Measurements from ENCODE around the gene SLC5A2. TPM values are rescaled to one million over a fixed set of nuclear protein-coding genes. Genes with fewer than 3 reads are reported as not detected.

SLC5A2 gene
- total and polyA plus RNA-seq, 2 of the 13 experiments (the other 11 are each of a cell fraction or from before 2014, with no cell fraction given) = 0.24 to 0.97 TPM

GRCh38 chr16:31451681-31452351 is 31.1 kb upstream of the SLC5A2 start (continued):
- no peak for TF ChIP-seq MYPOP (CRISPR knock-in tag; IDR thresholded peaks at IDR 0.05)
- TF ChIP-seq ZSCAN31 (CRISPR knock-in tag; IDR thresholded peaks at IDR 0.05; ENCODE audit: low read depth) = no peak
- no peak for TF ChIP-seq SP1 (IDR thresholded peaks at IDR 0.05)
- no peak for TF ChIP-seq SP1 (CRISPR knock-in tag; IDR thresholded peaks at IDR 0.05)
- 0 out of 2 replicates have a peak, but pooled peaks have one; percentile 18 for TF ChIP-seq ZNF710 (CRISPR knock-in tag; IDR thresholded peaks at IDR 0.05; ENCODE audit: borderline replicate concordance)
- TF ChIP-seq SIN3A (IDR thresholded peaks at IDR 0.05; ENCODE audit: borderline replicate concordance, low read depth, low read length) = no peak
- no peak for TF ChIP-seq ZNF160 (CRISPR knock-in tag; IDR thresholded peaks at IDR 0.05)
- no peak for TF ChIP-seq ZNF501 (CRISPR knock-in tag; IDR thresholded peaks at IDR 0.05)
- peak; percentile 61 for TF ChIP-seq ZMYM4 (CRISPR knock-in tag; IDR thresholded peaks at IDR 0.05)
- TF ChIP-seq KDM3A (CRISPR knock-in tag; IDR thresholded peaks at IDR 0.05; ENCODE audit: low read depth) = no peak
- 0 out of 2 replicates have a peak, but pooled peaks have one; percentile 29 for TF ChIP-seq SP5 (CRISPR knock-in tag; IDR thresholded peaks at IDR 0.05; ENCODE audit: borderline replicate concordance, low read depth)
- TF ChIP-seq MTERF4 (CRISPR knock-in tag; IDR thresholded peaks at IDR 0.05) = 0 out of 2 replicates have a peak, but pooled peaks have one; percentile 58
- TF ChIP-seq JDP2 (CRISPR knock-in tag; IDR thresholded peaks at IDR 0.05; ENCODE audit: borderline replicate concordance) = no peak
- TF ChIP-seq POLR2G (IDR thresholded peaks at IDR 0.05; ENCODE audit: low read depth, low read length) = peak; percentile 56
- peak; percentile 76 for TF ChIP-seq CTCF (CRISPR knock-in tag; IDR thresholded peaks at IDR 0.05)
- no peak for TF ChIP-seq KLF13 (CRISPR knock-in tag; IDR thresholded peaks at IDR 0.05)
- TF ChIP-seq SRSF1 (optimal IDR thresholded peaks at IDR 0.05; ENCODE audit: low read depth, low read length) = no peak
- no peak for TF ChIP-seq SAFB2 (CRISPR knock-in tag; IDR thresholded peaks at IDR 0.05; ENCODE audit: borderline replicate concordance, low read depth)
- no peak for TF ChIP-seq ZNF747 (CRISPR knock-in tag; IDR thresholded peaks at IDR 0.05; ENCODE audit: borderline replicate concordance)
- TF ChIP-seq JUND (CRISPR knock-in tag; IDR thresholded peaks at IDR 0.05) = no peak
- TF ChIP-seq HNRNPH1 (optimal IDR thresholded peaks at IDR 0.05; ENCODE audit: low read depth, low read length) = peak; percentile 36
